Activated CD8-positive, alpha-beta memory T cell treated with anti-CD3 and anti-CD28 coated beads, Interleukin-2, amount 50 U/mL, for 4 hours (primary cell): Measurements from ENCODE around the gene CGNL1.

Experiments
- DNase-seq: peaks from one replicate; pipeline ENCODE4 v3.0.0-alpha.2; 2020

Gene CGNL1, protein sequence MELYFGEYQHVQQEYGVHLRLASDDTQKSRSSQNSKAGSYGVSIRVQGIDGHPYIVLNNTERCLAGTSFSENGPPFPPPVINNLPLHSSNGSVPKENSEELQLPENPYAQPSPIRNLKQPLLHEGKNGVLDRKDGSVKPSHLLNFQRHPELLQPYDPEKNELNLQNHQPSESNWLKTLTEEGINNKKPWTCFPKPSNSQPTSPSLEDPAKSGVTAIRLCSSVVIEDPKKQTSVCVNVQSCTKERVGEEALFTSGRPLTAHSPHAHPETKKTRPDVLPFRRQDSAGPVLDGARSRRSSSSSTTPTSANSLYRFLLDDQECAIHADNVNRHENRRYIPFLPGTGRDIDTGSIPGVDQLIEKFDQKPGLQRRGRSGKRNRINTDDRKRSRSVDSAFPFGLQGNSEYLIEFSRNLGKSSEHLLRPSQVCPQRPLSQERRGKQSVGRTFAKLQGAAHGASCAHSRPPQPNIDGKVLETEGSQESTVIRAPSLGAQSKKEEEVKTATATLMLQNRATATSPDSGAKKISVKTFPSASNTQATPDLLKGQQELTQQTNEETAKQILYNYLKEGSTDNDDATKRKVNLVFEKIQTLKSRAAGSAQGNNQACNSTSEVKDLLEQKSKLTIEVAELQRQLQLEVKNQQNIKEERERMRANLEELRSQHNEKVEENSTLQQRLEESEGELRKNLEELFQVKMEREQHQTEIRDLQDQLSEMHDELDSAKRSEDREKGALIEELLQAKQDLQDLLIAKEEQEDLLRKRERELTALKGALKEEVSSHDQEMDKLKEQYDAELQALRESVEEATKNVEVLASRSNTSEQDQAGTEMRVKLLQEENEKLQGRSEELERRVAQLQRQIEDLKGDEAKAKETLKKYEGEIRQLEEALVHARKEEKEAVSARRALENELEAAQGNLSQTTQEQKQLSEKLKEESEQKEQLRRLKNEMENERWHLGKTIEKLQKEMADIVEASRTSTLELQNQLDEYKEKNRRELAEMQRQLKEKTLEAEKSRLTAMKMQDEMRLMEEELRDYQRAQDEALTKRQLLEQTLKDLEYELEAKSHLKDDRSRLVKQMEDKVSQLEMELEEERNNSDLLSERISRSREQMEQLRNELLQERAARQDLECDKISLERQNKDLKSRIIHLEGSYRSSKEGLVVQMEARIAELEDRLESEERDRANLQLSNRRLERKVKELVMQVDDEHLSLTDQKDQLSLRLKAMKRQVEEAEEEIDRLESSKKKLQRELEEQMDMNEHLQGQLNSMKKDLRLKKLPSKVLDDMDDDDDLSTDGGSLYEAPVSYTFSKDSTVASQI

DNA sequence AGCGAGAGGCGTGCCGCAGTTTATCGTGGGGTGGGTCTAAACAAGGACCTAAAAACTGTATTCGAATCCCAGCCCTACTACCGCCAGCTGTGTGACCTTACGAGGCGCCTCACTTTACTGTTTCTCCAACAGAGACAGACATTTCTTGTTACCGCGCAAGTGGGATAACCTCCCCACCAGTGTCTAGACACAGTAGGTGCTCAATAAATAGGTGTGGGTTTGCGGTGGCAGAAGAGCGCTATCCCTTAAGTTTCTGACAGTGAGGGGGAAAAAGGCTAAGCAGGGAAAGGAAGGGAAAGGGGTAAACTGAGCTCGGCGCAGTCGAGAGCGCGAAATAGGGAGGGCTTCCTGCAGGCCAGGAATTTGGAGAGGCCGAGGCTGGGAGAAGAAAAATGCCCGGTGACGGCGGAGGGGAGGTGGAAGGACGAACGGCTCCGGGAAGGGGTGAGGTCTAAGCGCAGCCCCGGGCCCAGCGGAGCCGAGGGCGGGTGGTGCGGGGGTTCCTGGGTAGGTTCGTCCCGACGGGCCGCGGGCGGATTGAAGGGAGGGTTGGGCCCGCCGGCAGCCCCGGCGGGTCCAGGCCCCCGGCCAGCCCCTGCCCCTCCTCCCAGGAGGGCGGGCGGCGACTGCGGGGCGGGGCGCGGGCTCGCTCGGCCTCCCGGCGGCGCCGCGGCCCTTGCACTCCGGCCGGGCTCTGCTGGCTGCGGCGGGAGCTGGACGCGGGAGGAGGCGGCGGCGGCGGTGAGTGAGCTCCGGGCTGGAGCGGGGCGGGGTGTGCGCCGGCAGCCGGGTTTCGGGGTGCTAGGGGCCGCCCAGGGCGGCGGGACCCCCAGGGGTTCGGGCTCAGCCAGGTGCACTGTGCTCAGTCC is at the start of gene CGNL1:
Gene CGNL1, plus strand, starts transcription at position 679 of the 869 bp plus-strand sequence. CDS start 61,495 bp downstream, outside the sequence.
- DNase-seq = no peak

DNA sequence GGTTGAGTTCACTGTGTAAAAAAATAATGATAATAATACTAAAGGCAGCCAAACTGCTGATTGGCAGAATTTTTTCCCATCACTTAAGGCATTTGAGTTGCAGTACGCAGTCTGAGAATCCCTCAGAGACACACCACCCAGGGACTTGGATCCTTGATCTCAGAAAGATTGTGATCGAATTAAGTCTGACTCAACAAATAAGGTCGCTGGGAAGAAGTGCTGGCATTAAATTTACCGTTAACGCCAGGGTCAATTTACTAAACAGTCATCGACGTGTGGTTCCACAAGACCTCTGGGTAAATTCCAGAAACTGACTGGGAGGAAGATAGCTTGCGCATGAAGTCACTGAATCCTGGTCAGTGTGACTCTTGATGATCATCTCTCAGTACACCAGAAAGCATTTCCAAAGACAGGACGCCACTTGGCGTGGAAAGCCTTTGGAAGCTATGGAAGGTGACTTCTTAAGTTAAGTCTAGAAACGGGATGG is 48.3 kb upstream of the CGNL1 start:
- DNase-seq = no peak

DNA sequence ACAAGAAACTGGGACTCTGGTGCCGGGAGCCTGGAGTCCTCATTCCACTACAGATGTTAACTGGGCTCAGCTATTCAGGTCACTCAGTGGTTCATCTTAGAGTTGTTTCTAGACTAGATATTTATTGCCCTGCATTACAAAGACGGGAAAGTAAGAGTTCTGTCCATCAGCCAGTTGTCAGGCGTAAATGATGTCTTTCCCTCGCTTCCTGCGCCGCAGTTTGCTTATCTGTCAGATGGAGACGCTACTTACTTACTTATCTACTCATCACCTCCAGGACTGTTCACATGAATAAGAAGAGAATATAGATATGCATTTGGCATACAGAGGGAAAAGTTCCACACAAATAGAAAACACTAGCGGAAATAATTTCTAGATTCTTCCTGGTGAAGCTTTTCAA is 47.8 kb upstream of the CGNL1 start:
- no peak for DNase-seq

DNA sequence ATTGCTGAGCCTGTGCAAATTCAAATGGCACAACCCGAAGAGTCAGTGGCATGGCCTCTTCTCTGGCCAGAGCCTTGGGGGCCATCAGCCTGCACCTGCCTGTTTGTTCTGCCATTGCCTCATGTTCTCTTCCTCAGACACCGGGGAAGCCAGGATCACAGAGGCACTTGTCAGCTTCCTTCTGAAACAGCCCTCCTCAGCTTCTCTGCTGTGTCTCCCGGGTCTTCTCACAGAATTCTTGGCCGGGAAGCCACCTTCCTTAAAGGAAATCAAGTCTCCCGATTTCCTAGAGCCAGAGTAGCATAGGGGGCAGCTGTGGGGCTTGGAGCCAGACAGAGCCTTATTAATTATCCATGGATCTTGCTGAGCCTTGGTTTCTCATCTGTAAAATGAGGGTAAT is 47.4 kb upstream of the CGNL1 start:
- DNase-seq = no peak

DNA sequence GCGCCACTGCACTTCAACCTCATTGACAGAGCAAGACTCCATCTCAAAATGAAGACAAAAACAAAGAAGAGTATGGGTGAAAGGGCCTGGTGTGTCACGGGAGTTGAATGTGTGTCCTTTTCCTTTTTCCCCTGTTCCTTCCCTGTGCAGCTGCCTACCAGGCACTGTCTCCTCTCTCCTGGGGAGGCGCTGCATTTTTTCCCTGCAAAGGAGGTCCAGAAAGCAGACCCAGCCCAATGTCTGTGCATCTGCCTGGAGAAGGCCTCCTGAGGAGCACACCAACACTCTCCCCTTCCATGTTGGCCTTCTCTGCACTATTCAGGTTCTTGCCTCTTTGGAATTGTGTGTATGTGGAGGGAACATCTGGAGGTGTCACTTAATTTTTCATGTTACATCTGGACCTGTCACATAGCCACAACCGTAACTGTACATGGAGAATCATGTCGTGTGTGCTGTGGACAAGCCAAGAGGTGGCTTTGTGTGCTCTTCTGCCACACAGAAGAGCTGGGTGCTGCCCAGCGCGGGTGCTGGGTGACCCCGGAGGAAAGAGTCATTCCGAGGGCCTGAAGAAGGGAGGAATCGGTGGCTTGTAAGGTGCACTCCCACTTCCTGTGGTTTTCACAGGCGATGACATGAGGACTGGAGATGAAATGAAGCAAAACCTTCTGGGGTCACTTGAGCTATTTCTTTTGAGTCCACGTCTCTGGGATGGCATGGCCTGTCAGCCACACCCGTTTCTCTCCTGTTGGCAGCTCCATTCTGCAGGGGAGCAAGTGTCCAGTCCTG is 46.5 kb upstream of the CGNL1 start:
- DNase-seq = no peak

DNA sequence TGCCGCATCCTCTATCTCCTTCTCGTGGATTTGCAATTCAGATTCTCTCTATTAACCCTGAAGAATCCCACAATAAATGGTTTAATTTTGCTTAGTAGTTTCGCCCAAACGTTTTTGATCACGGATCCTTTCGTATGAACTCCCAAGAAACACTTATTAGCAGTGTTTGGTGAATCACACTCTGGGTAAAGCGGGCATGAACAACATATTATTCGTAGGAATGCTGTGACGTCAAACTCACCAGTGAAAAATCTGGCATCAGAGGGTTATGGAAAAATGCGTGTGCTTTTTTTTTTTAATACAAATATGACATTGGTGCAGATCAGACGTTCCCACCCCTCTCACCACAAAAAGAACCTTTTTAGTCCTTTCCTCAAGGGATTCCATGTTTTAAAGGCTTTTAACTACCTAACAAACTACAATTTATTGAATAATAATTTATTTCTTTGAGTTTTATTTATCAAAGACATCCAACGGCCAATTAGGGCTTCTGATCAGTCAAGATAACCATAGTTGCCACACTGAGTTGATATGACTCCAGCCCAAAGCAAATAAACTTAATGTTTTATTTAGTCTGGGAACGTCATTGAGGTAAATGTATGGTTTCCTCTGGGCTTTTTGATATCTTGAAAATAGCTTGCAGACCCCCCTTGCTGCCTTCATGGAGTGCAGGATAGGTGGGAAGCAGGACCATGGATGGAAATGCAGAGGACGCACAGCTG is 45.5 kb upstream of the CGNL1 start:
- no peak for DNase-seq

DNA sequence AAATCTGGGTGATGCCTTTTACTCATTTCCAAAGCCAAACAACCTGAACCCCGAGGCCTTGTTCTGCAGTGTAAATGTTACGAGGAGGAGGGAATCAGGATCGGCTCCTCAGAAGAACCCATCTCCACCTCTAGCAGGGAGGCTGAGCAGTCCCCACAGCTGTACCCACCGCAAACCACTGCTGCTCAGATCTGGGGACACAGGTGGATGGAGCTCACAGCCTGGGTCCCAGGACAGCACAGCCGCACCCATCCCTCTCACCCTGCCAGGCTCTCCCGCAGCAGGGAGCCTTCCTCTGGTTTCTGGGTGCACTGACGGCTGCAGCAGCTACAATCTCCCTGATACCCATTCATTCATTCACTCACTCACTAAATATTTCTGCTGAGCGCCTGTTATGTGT is 44.0 kb upstream of the CGNL1 start:
- DNase-seq = no peak

DNA sequence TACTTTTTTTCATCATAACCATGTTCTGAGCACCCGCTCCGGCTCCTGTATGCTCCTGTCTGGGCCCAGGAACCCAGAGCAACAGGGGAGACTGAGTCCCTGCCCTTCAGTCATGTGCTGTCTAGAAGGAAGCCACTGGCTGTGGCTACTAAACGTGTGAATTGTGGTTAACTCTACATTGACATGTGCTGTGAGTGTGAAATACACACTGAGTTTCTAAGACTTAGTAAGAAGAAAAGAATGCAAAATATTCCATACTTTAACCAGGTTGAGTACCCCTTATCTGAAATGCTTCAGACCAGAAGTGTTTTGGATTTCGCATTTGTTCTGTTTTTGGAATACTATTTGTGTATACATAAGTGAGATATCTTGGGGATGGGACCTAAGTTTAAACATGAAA is 42.8 kb upstream of the CGNL1 start:
- DNase-seq = no peak

DNA sequence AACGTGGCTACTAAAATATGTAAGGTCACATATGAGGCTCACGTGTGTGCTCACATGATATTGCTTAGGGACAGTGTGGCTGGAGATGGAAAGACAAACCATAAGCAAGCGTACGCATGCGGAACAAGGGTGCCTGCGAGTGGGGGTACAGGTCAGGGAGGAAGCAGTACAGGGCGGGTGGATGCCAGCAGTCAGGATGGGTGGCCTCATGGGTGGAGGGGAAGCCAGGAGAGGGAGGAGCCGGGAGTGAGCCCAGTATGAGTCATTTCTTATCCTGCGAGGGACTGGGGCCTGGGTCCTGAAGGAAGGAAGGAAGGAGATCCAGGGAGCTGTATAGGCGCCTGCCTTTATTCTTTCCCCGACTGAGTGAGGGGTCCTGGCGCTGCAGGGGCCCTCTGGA is 42.0 kb upstream of the CGNL1 start:
- no peak for DNase-seq

DNA sequence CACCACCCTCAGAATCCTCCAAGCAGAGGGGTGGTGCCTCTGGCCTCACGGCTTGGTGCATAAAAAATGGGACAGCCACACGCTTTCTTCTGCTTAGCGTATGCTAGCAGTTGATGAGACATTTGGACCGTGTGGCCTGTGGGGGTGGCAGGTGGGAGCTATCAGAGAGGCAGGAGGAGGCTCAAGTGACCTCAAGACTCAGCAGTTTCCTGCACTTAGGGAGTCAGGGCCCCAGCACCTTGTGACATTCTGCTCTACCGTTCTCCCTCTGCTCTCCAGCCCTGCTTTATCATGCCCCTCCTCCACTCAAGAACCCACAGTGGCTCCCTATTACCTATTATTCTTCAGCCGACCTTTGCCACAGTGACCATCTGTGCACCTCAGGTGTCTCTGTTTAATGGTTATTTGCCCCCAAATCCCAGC is 41.0 kb upstream of the CGNL1 start:
- DNase-seq = no peak

DNA sequence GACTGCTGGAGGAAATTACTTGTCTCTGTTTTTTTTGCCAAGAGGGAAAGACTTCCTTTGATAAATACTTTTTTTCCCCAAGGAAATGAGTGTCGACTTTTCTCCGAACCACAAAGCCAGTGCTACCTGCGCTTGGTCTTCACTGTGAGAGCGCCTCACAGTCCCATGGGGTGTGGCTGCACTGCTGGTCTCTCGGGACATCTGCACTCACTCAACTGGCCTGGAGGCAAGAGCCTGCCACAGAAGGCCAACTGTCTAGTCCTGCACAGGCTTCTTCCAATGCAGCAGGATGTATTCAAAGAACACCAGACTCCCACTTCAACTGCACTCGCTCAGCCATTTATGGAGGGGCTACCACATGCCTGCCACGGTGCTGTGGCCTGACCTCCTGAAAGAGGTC is 40.6 kb upstream of the CGNL1 start:
- no peak for DNase-seq

DNA sequence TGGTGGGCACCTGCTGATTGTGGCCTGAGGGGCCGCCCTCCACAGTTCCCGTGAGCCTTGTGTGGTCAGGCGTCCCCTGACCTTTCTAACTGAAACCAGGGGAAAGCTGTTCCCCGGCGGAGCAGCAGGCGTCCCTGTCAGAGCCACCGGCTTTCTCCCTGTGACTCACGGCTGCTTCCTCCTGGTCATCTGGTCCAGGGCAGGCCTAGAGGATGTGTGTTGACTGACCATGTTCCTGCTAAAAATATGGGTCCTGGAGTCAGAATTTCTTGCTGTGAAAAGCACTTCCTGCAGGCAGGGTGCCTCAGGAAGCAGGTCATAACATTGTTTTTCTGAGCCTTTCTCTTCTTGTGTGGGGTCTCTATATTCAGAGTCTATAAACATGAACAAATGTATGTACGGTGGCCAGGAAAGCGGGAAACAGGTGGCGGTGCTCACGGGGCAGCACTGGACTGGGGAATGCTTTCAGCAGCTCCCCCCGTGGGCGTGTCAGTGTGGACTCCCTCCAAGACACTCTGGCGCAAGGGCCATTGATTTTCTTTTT is 38.4 kb upstream of the CGNL1 start:
- DNase-seq = no peak

DNA sequence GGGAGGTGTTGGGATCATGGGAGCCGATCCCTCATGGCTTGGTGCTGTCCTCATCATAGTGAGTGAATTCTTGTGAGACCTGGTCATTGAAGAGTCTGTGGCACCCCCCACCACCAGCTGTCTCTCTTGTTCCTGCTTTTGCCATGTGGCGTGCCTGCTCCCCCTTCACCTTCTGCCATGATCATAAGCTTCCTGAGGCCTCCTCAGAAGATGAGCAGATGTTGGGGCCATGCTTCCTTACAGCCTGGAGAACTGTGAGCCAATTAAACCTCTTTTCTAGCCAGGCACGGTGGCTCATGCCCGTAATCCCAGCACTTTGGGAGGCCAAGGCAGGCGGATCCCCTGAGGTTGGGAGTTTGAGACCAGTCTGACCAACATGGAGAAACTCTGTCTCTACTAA is 37.0 kb upstream of the CGNL1 start:
- DNase-seq = no peak

DNA sequence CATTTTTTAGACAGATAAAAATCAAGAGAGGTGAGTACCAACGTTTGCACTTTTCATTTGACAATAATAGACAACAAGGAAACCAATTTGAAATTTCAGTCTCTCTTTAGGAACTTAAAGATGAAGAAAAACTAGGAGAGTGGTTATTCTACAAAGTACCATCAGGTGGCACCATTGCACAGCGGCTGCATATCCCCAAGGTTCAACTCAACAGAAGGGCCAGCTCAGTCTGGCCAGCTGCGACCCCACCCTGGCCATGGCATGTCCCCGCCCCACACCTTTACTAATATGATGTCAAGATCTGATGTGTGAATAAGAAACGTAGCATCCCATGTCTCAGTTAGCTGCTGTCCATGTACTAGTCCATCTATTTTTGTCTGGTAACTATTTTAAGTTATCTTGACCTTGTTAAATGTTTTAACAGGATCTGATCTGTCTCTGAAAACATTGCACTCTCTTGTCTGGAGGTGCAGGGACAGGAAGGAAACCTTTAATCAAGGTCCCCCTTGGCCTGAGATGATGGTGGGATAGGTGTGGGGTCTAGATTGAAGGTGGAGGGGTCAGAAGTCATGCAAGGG is 35.5 kb upstream of the CGNL1 start:
- no peak for DNase-seq

DNA sequence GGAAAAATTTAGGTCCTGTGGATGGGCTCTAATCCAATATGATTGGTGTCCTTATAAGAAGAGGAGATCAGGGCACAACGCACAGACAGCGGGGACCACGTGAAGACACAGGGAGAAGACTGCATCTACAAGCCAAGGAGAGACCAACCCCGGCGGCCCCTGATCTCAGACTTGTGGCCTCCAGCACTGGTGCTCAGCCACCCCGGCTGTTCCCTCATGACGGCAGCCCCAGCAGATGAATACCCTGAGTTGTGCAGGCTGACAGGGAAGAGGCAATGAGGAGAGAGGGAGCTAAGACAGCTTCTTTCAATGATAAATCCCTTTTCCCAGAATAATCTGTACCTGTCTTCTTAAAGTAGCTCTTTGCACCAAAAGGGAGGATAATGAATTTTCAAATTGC is 33.3 kb upstream of the CGNL1 start:
- no peak for DNase-seq

DNA sequence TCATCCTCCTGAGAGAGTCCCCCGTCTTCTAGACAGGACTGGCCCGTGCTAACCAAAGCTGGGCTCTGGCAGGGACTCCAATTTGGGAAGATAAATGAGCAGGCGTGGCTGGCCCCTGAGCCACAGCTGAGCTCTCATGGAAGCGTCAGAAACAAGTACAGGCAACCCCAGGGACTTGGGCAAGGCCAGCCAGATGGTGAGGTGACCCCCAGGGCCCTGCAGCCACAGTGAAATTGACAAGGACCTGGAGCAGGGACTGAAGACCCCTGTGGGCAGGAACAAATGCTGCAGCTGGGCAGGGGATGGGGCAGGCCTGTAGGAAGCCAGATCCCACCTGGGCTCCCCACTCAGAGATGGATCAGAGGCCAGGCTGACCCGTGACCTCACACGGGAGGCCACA is 32.8 kb upstream of the CGNL1 start:
- DNase-seq = no peak

DNA sequence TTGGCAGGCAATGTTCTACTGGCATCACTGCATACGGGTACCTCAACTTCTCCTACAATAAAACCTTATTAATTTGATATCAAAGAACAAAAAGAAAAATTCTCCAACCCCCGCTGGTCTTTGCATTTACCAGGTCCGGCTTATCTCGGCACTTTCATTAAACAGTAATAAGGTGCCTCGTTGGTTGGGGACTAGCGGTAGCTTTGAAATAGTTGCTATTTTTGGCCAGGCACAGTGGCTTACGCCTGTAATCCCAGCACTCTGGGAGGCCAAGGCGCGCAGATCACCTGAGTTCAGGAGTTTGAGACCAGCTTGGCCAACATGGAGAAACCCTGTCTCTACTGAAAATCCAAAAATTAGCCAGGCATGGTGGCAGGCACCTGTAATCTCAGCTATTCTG is 32.0 kb upstream of the CGNL1 start:
- no peak for DNase-seq

DNA sequence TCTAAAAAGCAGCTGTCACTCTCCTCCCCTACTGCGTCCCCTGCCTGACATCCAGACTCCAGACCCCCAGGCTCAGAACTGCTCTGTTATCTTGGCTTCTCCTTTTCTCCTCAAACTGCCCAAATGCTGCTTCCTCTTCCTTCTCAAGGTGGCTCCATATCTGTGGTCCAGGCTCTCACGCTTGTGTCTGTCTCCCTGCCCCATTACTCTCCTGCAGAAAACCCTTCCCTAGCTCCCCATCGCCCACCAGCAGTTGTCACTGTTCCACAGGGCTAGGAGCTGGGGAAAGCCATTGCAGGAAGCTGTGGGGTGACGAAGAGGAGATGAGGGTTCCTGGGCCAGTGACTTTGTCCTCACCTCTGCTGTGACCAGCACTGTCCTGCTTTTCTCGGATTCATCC is 30.7 kb upstream of the CGNL1 start:
- DNase-seq = no peak

DNA sequence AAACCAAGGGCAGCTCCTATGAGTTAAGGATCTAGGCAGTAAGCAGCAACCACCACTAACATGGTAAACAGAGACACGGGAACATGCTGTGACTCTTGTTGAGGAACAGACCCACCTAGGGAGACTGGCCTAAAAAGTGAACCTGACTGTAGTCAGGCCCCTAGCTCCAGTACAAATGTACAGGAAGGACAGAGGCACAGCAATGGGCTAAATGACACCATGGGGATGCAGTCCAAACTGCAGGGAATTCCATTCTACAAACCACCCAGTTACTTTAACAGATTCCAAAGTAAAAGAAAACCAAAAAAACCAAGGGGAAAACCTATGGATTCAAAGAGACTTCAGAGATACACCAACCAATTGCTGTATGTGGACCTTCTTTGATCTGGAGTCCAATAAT is 28.2 kb upstream of the CGNL1 start:
- no peak for DNase-seq
